Common myeloid progenitor, CD34-positive (primary cell): Measurements from ENCODE around the gene EFNA1. TPM values are rescaled to one million over a fixed set of nuclear protein-coding genes. Genes with fewer than 3 reads are reported as not detected.

Source experiments
- CTCF ChIA-PET: fragments of 350-600 bp; sonication (Branson Sonifier 250); formaldehyde crosslinking; loops from one replicate; lab custom pipeline; 2021; ENCODE audit warnings: antibody characterized with exemption; lab: Charles Lee
- POLR2A ChIA-PET: fragments of 350-600 bp; sonication (Branson Sonifier 250); formaldehyde crosslinking; loops from one replicate; lab custom pipeline; 2021; ENCODE audit warnings: antibody characterized with exemption; lab: Charles Lee
- DNase-seq, 3 donors: peaks; one replicate each; pipeline versions ENCODE4 v3.0.0 to v3.0.0-alpha.2; 2013
- H3K27ac ChIP-seq, 2 experiments: 1 replicate in 1 of 2; 2 replicates in 1 of 2; pipeline ENCODE4 v1.7.0; 2013; ENCODE audit warnings: inconsistent platforms in 2 of 2, low read length in 2 of 2, mild to moderate bottlenecking in 2 of 2, low read depth in 1 of 2, moderate library complexity in 1 of 2; ENCODE audit not compliant: severe bottlenecking in 2 of 2, insufficient read depth in 1 of 2, poor library complexity in 1 of 2
- H3K27me3 ChIP-seq, 5 experiments: replicated peaks in 2 of 5; 1 replicate in 3 of 5; 2 replicates in 2 of 5; pipeline versions ENCODE4 v1.6.1 to v1.7.0; 2013; ENCODE audit warnings: low read length in 4 of 5, mild to moderate bottlenecking in 2 of 5, moderate library complexity in 2 of 5, inconsistent platforms in 1 of 5; ENCODE audit not compliant: insufficient read depth in 5 of 5, control insufficient read depth in 4 of 5
- H3K36me3 ChIP-seq, 4 experiments: 1 replicate in 2 of 4; 2 replicates in 2 of 4; pipeline versions ENCODE4 v1.6.1 to v1.7.0; 2013; ENCODE audit warnings: low read length in 3 of 4, control low read depth in 1 of 4, mild to moderate bottlenecking in 1 of 4; ENCODE audit not compliant: control insufficient read depth in 4 of 4, insufficient read depth in 4 of 4
- H3K4me1 ChIP-seq, 4 experiments: 1 replicate in 3 of 4; 2 replicates in 1 of 4; pipeline versions ENCODE4 v1.6.1 to v1.7.1; 2013; ENCODE audit warnings: low read length in 3 of 4, mild to moderate bottlenecking in 3 of 4, control low read depth in 1 of 4, inconsistent platforms in 1 of 4, moderate library complexity in 1 of 4; ENCODE audit not compliant: control insufficient read depth in 4 of 4, insufficient read depth in 4 of 4; ENCODE audit errors: control extremely low read depth in 1 of 4
- H3K4me3 ChIP-seq, 7 experiments: 1 replicate in 4 of 7; 2 replicates in 3 of 7; pipeline versions ENCODE4 v1.5.1 to v1.7.0; 2013; ENCODE audit warnings: mild to moderate bottlenecking in 7 of 7, low read length in 6 of 7, moderate library complexity in 6 of 7, inconsistent platforms in 2 of 7, low read depth in 2 of 7, control low read depth in 1 of 7; ENCODE audit not compliant: insufficient read depth in 4 of 7, control insufficient read depth in 1 of 7; ENCODE audit errors: extremely low read depth in 1 of 7
- H3K9me3 ChIP-seq, 5 experiments: 1 replicate in 4 of 5; 2 replicates in 1 of 5; pipeline versions ENCODE4 v1.6.1 to v1.7.1; 2013; ENCODE audit warnings: low read length in 4 of 5, mild to moderate bottlenecking in 2 of 5, inconsistent platforms in 1 of 5, low read depth in 1 of 5, moderate library complexity in 1 of 5; ENCODE audit not compliant: control insufficient read depth in 4 of 5, insufficient read depth in 2 of 5; ENCODE audit errors: control extremely low read depth in 1 of 5
- WGBS: methylation state at CpG from one replicate; pipeline ENCODE4 v1.1.5; 2013; ENCODE audit not compliant: insufficient coverage; 5-methylcytosine and 5-hydroxymethylcytosine counted together
- polyA plus RNA-seq: library from polyadenylated mRNA; unstranded; fragments of 120-200 nt; gene quantifications from one replicate; pipeline ENCODE4 v1.2.1, GENCODE V29; 2013

The EFNA1 gene
- 14.6 TPM for polyA plus RNA-seq

GRCh38 chr1:155127105-155127966 is at the start of gene EFNA1:
EFNA1 (plus strand) TSS chr1:155127876; CDS start chr1:155127978, 102 bp downstream.
- peaks cover 9 to 54% (median 49%) of the 10 kb centered on the region in 4 experiments for H3K4me1 ChIP-seq
- peak within 1 kb of the TSS in 1 of 2 experiments; percentile 78 for H3K27ac ChIP-seq
- H3K4me3 ChIP-seq: peak within 1 kb of the TSS; percentile 47 to 89 (median 82)
- peaks cover 0 to 9% (median 3%) of the 10 kb centered on the region in 5 experiments for H3K27me3 ChIP-seq
- ChIA-PET POLR2A (no interaction called here), CTCF (interaction anchor here (1.0 to 8.6 kb wide), 7 partner anchors 9 to 45 kb away, joined by 3 to 52 read pairs (median 11); partner anchors contain the start of gene KRTCAP2)
- H3K36me3 ChIP-seq: peaks cover 0 to 11% (median 8%) of the 10 kb centered on the region in 4 experiments
- DNase-seq: peak in 2 of 3 donors; percentile 42 to 56
- 0% methylated on average over 35 of the region's 76 CpGs for WGBS
- H3K9me3 ChIP-seq: no peaks in the 10 kb centered on the region

GRCh38 chr1:155078469-155079209 is 49.0 kb upstream of the EFNA1 start, which contains the start of gene EFNA3:
EFNA3 (plus strand) TSS chr1:155078837; CDS start chr1:155078942, 105 bp downstream.
- peaks cover 3 to 58% (median 55%) of the 10 kb centered on the region in 4 experiments for H3K4me1 ChIP-seq
- H3K27ac ChIP-seq: no peak within 1 kb of the TSS
- POLR2A ChIA-PET: interaction anchor here (0.7 kb wide), 1 partner anchor 9 kb away, joined by 3 read pairs; no protein-coding TSS in a partner anchor

GRCh38 chr1:155079210-155079486 is 48.5 kb upstream of the EFNA1 start:
- 0% methylated on average over 8 of the region's 10 CpGs for WGBS
- ChIA-PET POLR2A (interaction anchor here (0.7 kb wide), 1 partner anchor 10 kb away, joined by 3 read pairs; no protein-coding TSS in a partner anchor), CTCF (interaction anchor here (1.0 to 11.6 kb wide), 3 partner anchors 15 to 520 kb away, joined by 3 to 121 read pairs (median 13); partner anchors contain the start of gene EFNA4)
- H3K4me1 ChIP-seq: peaks cover 3 to 57% (median 56%) of the 10 kb centered on the region in 4 experiments
- no peaks in the 10 kb centered on the region for H3K36me3 ChIP-seq
- H3K4me3 ChIP-seq: peak overlapping the region in 5 of 7 experiments; percentile 32 to 62 (median 37)
- no peak for DNase-seq
- H3K9me3 ChIP-seq: no peaks in the 10 kb centered on the region
- no peak overlapping the region for H3K27ac ChIP-seq
- H3K27me3 ChIP-seq: peaks cover 0 to 63% (median 37%) of the 10 kb centered on the region in 5 experiments

More at GRCh38 chr1:155078469-155079209, 49.0 kb upstream of the EFNA1 start, which contains the start of gene EFNA3:
- DNase-seq: peak in 2 of 3 donors; percentile 49 to 56
- Histone ChIP-seq H3K27me3 (peaks cover 0 to 59% (median 37%) of the 10 kb centered on the region in 5 experiments), H3K9me3 (no peaks in the 10 kb centered on the region), H3K36me3 (no peaks in the 10 kb centered on the region), H3K4me3 (peak within 1 kb of the TSS in 5 of 7 experiments; percentile 32 to 62 (median 46))
- CTCF ChIA-PET: interaction anchor here (1.0 to 11.6 kb wide), 3 partner anchors 14 to 519 kb away, joined by 3 to 121 read pairs (median 13); partner anchors contain the start of gene EFNA4
- under 1% methylated on average over 54 of the region's 59 CpGs for WGBS

GRCh38 chr1:155079487-155080311 is 48.0 kb upstream of the EFNA1 start:
- H3K27ac ChIP-seq: no peak overlapping the region

GRCh38 chr1:155080312-155081228 is 47.1 kb upstream of the EFNA1 start:
- ChIA-PET POLR2A (no interaction called here), CTCF (interaction anchor here (0.7 to 11.6 kb wide), 7 partner anchors 9 to 81 kb away, joined by 3 to 121 read pairs (median 3); partner anchors contain the start of gene EFNA4)
- H3K9me3 ChIP-seq: no peaks in the 10 kb centered on the region
- H3K4me3 ChIP-seq: peak overlapping the region; percentile 5 to 62 (median 47)
- H3K27ac ChIP-seq: no peak overlapping the region
- WGBS: 0% methylated on average over 31 of the region's 71 CpGs
- peak in 2 of 3 donors; percentile 74 to 76 for DNase-seq
- no peaks in the 10 kb centered on the region for H3K36me3 ChIP-seq
- H3K27me3 ChIP-seq: peaks cover 0 to 63% (median 37%) of the 10 kb centered on the region in 5 experiments
- H3K4me1 ChIP-seq: peaks cover 3 to 65% (median 63%) of the 10 kb centered on the region in 4 experiments

More at GRCh38 chr1:155079487-155080311, 48.0 kb upstream of the EFNA1 start:
- no peaks in the 10 kb centered on the region for H3K36me3 ChIP-seq
- under 1% methylated on average over 47 of the region's 67 CpGs for WGBS
- ChIA-PET CTCF (interaction anchor here (1.0 to 11.6 kb wide), 6 partner anchors 8 to 520 kb away, joined by 3 to 121 read pairs (median 6); partner anchors contain the start of gene EFNA4), POLR2A (no interaction called here)
- H3K4me3 ChIP-seq: peak overlapping the region in 4 of 7 experiments; percentile 24 to 62 (median 40)
- peak in 1 of 3 donors; percentile 52 for DNase-seq
- no peaks in the 10 kb centered on the region for H3K9me3 ChIP-seq
- peaks cover 0 to 63% (median 37%) of the 10 kb centered on the region in 5 experiments for H3K27me3 ChIP-seq
- peaks cover 3 to 62% (median 59%) of the 10 kb centered on the region in 4 experiments for H3K4me1 ChIP-seq
